ENCODE results near the gene CENATAC. TPM values are rescaled to one million over a fixed set of nuclear protein-coding genes. Genes with fewer than 3 reads are reported as not detected.

The CENATAC gene
- total RNA-seq, 1 experiment from 2014 or later = 55.2 TPM

DNA sequence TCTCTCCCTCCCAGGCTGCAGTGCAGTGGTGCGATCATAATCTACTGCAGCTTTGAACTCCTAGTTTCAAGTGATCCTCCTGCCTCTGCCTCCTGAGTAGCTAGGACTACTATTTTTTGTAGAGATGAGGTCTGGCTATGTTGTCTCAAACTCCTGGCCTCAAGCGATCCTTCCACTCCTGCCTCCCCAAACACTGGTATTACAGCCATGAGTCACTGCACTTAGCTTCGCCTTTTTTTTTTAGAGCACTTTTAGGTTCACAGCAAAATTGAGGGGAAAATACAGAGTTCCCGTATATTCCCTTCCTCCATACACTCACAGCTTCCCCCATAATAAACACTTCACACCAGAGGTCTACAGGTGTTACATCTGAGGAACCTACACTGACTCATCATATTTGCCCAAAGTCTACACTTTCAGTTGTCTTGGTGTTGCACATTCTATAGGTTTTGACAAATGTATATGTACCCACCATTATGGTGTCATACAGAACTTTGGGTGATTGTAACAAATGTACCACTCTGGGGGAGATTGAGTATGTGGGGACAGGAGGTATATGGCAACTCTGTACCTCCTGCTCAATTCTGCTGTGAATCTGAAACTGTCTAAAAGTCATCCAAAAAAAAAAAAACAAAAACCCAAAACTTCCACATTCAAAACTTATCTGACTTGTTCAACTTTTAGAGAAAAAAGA lies 44.0 kb downstream of the CENATAC start:
- no peak overlapping the region for H4K8ac ChIP-seq (replicated peaks; ENCODE audit: insufficient read length, low read depth, low read length)

More for the DNA sequence above, 44.0 kb downstream of the CENATAC start:
- H2AK5ac ChIP-seq (ENCODE audit: insufficient read length, low read length) = no peak overlapping the region
- no peak overlapping the region for H2BK12ac ChIP-seq (ENCODE audit: insufficient read length, low read depth, low read length)
- no peak overlapping the region for H2BK15ac ChIP-seq (ENCODE audit: low read depth, low read length)
- no peak overlapping the region for H4K91ac ChIP-seq (ENCODE audit: insufficient read length, low read depth, low read length)
- H3K56ac ChIP-seq (ENCODE audit: insufficient read length, low read depth, low read length) = no peak overlapping the region
- no peak overlapping the region for H3K27ac ChIP-seq (ENCODE audit: insufficient read length, low read depth, low read length)
- H2BK5ac ChIP-seq (ENCODE audit: insufficient read length, low read length) = no peak overlapping the region
- no peaks in the 10 kb centered on the region for H3K4me1 ChIP-seq (ENCODE audit: insufficient read depth, low read length)
- no peak overlapping the region for H2BK20ac ChIP-seq (ENCODE audit: low read depth, low read length, poor library complexity, severe bottlenecking)
- no peaks in the 10 kb centered on the region for H3K9me3 ChIP-seq (ENCODE audit: control insufficient read depth, low read depth, low read length)
- no peak for DNase-seq
- no peak overlapping the region for H3K14ac ChIP-seq (ENCODE audit: insufficient read depth, low read length)
- peaks cover 16 to 27% of the 10 kb centered on the region in 2 experiments for H3K4me1 Mint-ChIP-seq
- H3K27me3 ChIP-seq (ENCODE audit: insufficient read depth, low read length) = no peaks in the 10 kb centered on the region
- H3K9me3 Mint-ChIP-seq = no peaks in the 10 kb centered on the region
- no peaks in the 10 kb centered on the region for H3K79me1 ChIP-seq (ENCODE audit: insufficient read depth, low read depth, low read length, poor library complexity, severe bottlenecking)
- H3K23me2 ChIP-seq (ENCODE audit: insufficient read length, low read depth, low read length, poor library complexity, severe bottlenecking) = no peaks in the 10 kb centered on the region
- no peak overlapping the region for H3K18ac ChIP-seq (ENCODE audit: insufficient read length, low read depth, low read length)
- no peak overlapping the region for H3T11ph ChIP-seq (ENCODE audit: low read length)
- no peak overlapping the region for H3K4me2 ChIP-seq (ENCODE audit: insufficient read depth, insufficient read length, low read length)
- no peak overlapping the region for H3K9ac ChIP-seq (ENCODE audit: extremely low read depth, insufficient read length, low read length)
- no CpG with 5 or more reads among the region's 4 CpGs for WGBS (ENCODE audit: extremely low coverage, insufficient read length, low lambda C conversion rate)
- H2BK120ac ChIP-seq (ENCODE audit: low read depth, low read length, poor library complexity, severe bottlenecking) = no peak overlapping the region
- no peak overlapping the region for H3K23ac ChIP-seq (ENCODE audit: insufficient read length, low read depth, low read length)
- H3K4me3 Mint-ChIP-seq = no peak overlapping the region; a peak in 1 of 5 replicates
- no peaks in the 10 kb centered on the region for H4K20me1 ChIP-seq (ENCODE audit: control insufficient read depth, insufficient read depth, insufficient read length)
- H3K27me3 Mint-ChIP-seq (ENCODE audit: low read depth) = no peaks in the 10 kb centered on the region
- peak overlapping the region in 2 of 3 experiments; percentile 34 to 64; a peak in 3 of 7 replicates for H3K27ac Mint-ChIP-seq
- no peak overlapping the region for H2AFZ ChIP-seq (ENCODE audit: low read length)
- H4K5ac ChIP-seq (ENCODE audit: insufficient read length, low read depth, low read length) = no peak overlapping the region
- TF ChIP-seq, protein P1, sequence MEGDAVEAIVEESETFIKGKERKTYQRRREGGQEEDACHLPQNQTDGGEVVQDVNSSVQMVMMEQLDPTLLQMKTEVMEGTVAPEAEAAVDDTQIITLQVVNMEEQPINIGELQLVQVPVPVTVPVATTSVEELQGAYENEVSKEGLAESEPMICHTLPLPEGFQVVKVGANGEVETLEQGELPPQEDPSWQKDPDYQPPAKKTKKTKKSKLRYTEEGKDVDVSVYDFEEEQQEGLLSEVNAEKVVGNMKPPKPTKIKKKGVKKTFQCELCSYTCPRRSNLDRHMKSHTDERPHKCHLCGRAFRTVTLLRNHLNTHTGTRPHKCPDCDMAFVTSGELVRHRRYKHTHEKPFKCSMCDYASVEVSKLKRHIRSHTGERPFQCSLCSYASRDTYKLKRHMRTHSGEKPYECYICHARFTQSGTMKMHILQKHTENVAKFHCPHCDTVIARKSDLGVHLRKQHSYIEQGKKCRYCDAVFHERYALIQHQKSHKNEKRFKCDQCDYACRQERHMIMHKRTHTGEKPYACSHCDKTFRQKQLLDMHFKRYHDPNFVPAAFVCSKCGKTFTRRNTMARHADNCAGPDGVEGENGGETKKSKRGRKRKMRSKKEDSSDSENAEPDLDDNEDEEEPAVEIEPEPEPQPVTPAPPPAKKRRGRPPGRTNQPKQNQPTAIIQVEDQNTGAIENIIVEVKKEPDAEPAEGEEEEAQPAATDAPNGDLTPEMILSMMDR (conservative IDR thresholded peaks at IDR 0.05) = no peak
- H3K36me3 Mint-ChIP-seq (ENCODE audit: insufficient read depth in 1 of 3, low read depth in 3 of 3) = peaks cover 15 to 28% (median 21%) of the 10 kb centered on the region in 3 experiments; a peak in 6 of 7 replicates
- H3K4ac ChIP-seq (ENCODE audit: low read depth, low read length) = no peak overlapping the region
- no peaks in the 10 kb centered on the region for H3K79me2 ChIP-seq (ENCODE audit: insufficient read depth, low read length)
